Thyroid gland (tissue), 4 donors: ENCODE measurements around the gene UGT1A5.

Experiments used
- POLR2A ChIP-seq, 2 donors: fragments of 450-650 bp; IDR thresholded peaks; one replicate each; pipeline ENCODE4 v1.6.1; 2017; ENCODE audit warnings: antibody characterized with exemption in 2 of 2, mild to moderate bottlenecking in 2 of 2, moderate library complexity in 1 of 2
- TF ChIP-seq, protein P1 (sequence below), 6 experiments: fragments of 200-600 bp in 3 of 6; fragments of 450-650 bp in 3 of 6; sonication (generic) in 3 of 6; IDR thresholded peaks; one replicate each; pipeline ENCODE4 v1.5.1; 2016 to 2019; ENCODE audit warnings: antibody characterized with exemption in 6 of 6, mild to moderate bottlenecking in 2 of 6, inconsistent platforms in 1 of 6, moderate library complexity in 1 of 6

DNA sequence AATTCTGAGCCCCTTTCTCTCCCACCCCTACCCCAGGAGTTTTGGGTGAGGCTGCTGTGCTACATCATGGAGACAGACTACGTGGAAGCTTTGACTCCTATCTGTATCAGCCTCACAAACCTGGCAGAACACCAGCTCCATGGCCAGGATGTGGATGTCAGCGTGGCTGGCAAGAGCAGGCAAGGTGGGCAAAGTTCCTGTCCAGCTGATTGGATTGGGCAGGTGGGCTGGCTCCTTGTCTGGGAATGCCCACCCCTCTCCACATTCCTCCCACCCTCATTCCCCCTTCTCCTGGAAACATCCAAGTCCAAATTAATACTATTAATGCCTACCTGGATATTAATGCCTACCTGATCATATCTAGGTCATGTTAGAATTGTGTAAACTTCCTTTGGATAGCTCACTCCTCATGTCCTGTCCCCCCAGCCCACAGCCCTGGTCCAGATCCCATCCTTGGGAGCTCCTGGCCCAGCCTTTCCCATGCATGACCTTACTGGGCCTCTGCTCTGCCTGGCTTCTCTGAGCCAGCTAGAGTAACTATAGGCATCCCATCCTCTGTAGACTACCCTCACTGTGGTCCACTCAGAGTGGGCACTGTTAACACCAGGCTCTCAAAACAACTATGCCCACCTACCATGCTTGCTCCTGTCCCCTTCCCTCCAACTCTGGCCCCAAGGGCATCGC is 89.6 kb downstream of the UGT1A5 start:
- TF ChIP-seq, protein P1, sequence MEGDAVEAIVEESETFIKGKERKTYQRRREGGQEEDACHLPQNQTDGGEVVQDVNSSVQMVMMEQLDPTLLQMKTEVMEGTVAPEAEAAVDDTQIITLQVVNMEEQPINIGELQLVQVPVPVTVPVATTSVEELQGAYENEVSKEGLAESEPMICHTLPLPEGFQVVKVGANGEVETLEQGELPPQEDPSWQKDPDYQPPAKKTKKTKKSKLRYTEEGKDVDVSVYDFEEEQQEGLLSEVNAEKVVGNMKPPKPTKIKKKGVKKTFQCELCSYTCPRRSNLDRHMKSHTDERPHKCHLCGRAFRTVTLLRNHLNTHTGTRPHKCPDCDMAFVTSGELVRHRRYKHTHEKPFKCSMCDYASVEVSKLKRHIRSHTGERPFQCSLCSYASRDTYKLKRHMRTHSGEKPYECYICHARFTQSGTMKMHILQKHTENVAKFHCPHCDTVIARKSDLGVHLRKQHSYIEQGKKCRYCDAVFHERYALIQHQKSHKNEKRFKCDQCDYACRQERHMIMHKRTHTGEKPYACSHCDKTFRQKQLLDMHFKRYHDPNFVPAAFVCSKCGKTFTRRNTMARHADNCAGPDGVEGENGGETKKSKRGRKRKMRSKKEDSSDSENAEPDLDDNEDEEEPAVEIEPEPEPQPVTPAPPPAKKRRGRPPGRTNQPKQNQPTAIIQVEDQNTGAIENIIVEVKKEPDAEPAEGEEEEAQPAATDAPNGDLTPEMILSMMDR (IDR thresholded peaks at IDR 0.05), result no peak
- TF ChIP-seq POLR2A (IDR thresholded peaks at IDR 0.05), result no peak
